Activated T-helper 1 cell treated with Interleukin-2 at 50 U/mL for 16 hours (primary cell): ENCODE data around the gene FBXL17.
"Not testable (repeated sequence)": the region's sequence is repeated elsewhere in the genome, so short reads cannot be mapped to it uniquely, and the experiment has no call there.

Experiments used
- DNase-seq: peaks from one replicate; pipeline ENCODE4 v3.0.0-alpha.2; 2020; ENCODE audit warnings: low read depth

FBXL17 gene

DNA sequence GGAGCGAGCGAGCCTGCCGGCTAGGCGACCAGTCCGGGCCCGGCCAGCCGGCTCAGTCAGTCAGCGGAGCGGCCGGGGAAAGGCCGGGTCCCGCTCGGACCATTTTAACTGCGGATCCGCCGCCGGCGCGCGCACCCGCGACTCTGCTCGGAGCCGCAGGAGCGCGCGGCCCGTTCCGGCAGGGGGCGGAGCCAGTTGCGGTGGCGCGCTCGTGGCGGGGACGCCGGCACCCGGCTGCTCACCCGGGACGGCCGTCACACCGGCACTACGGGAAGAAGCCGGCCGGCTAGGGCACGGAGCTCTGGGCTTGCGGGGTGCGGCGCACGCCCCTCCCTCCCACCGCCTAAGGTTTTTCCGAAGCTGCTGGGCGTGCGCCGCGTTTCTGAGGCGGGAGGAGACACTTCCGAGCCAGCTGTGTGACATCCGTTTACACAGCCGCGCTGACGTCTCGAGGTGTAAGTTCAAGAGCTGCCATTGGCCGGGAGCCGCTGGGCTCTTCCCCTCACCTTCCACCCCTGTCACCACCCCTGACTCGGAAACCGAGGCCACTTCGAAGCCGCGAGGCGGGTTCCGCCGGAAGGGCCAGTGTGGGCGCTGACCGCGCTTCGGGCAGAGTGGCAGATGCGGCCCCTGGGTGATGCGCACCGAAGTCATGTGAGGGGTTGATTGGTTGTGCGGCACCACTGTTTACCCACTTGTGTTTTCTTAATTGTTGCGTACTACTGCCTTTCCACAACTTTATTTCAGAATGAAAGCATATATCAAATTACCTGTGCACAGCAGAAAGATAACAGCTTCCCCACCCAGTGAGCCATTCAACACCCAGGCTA lies at the start of gene FBXL17:
TSS of gene FBXL17 (minus strand) at position 145 of the 830 bp plus-strand sequence.
- DNase-seq, result peak; percentile 84

DNA sequence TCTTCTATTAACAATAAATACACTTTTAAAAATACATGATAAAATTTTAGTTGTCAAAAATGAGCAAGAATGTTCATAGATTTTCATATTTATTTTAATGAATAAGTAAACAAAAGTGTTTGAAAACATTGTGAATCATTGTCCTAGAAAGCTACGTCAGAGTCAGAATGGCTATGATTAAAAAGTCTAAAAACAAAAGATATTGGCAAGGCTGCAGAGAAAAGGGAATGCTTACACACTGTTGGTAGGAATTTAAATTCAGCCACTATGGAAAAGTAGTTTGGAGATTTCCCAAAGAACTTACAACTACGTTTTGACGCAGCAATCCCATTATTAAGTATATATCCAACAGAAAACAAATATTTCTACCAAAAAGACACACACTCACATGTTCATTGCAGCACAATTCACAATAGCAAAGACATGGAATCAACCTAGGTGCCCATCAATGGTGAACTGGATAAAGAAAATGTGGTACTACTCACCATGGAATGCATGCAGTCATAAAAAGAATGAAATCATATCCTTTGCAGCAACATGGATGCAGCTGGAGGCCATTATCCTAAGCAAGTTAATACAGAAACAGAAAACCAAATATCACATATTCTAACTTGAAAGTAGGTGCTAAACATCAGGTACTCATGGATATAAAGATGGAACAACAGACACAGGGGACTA lies 49.2 kb upstream of the FBXL17 start:
- no peak for DNase-seq

DNA sequence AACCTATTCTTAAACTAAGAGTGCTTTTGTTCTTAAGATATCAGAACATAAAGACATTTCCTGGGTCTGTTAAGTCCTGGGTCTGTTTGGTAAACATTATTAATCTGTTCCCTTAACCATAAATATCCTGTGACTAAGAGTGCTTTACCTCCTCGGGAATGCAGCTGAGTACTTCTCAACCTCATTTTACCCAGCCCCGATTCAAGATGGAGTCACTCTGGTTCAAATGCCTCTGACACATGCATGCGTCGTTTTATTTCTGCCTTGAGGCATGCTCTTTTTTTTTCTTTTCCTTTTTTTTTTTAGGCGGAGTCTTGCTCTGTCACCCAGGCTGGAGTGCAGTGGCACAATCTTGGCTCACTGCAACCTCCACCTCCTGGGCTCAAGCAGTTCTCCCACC lies 39.8 kb upstream of the FBXL17 start:
- no peak for DNase-seq

DNA sequence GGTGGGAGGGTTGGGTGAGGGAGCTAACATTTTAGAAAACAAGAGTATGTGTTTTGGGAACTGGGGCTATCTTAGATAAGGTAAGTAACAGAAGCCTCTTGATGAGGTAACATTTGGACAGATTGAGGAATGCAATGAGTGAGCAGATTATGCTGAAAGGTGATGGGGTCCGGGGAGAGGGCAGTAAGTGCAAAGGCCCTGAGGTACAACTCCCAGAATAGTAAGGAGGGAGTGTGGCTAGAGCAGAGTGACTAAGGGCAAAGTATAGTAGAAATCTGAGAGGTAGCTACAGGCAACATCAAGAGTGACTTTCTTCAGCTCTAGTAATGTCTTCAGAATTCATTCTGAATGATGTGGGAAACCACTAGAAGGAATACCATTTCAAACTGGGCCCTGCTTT lies 38.9 kb upstream of the FBXL17 start:
- DNase-seq, result no peak

DNA sequence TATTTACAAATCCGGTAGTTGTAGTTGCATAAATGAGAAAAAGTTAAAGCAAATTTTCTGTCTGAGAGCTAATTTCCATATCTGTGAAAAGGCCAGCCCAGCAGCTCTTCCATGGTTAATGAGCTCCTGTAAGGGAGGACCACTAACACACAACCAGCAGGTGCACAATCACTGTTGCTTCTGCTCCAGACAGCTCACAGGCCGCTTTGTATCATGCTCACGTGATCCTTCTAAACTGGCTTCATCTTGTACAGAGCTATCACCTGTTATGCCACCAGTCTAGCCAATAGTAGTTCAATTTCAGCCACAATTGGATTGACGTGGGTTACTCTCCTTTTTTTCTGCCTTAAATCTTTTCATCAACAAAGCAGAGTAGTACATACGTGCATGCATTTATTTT lies 38.3 kb upstream of the FBXL17 start:
- DNase-seq, result no peak

DNA sequence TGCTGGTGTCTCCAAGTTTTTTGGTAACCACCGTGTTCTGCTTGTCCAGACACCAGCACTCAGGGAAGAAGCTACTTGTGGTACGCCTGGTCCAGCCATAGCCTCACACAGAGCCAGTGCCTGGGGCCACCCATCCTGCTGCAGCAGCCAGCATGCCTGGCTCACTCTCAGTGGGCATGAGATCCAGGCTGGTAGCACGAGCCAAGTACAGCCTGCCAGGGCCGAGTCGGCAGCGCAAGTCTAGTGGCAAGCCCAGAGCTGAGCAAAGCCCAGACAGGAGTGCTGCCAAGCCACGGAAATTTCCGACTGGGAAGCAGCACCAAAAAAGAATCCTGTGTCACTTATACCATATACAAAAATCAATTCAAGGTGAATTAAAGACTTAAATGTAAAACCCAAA lies 36.3 kb upstream of the FBXL17 start:
- DNase-seq, result no peak

DNA sequence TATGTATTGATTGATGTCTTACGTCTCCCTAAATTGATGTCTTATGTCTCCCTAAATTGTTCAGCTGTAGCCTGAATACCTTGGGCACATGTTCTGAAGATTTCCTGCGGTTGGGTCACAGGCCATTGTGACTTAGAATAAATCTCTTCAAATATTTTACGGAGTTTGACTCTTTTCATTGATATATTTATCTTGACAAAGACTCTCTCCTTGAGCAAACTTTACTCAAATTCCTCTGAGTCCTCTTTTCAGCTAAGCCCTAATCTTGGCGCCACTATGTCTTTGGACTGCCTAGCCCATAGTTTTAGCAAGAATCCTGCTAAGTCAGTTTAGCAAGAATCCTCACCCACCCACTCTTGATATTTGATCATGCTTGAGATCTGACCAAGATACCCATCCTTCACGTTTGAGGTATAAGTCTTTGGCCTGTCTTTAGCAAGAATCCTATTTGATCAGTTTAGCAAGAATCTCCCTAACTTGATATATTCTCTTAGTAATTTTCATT lies 35.3 kb upstream of the FBXL17 start:
- no peak for DNase-seq

DNA sequence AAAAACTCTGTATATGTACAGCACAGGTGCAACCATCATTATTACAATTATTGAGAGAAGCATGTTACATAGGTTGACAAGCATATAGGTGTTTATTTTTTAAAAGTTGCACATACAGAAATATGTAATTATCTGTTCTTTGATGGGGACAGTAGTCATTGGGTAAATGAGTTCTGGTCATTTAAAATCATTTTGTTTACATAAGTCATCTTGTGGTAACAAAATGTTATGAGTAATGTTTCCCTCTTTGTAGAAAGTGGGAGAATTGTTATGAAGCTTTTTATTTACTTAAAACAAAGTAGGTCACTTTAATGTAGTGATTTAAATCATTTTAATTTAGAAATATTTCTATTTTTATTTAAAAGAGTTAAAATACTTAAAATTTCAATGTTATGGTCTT lies 33.8 kb upstream of the FBXL17 start:
- no peak for DNase-seq

DNA sequence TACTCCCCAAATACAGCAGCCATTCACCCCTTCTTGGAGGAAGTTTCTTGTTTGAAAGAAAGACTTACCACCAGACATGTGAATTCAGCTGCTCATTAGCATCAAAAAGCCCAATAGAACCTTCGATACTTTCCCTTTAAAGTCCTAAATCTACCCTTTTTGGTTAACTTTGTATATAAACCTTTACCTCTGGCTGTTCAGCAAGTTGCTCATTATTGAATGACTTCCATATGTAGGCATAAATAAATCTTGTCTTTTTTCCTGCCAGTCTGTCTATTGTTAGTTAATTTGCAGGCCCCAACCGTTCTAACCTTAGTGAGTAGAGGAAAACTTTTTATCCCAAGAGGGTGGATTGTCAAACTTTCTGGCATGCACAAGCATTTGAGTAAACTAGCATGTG lies 27.9 kb upstream of the FBXL17 start:
- no peak for DNase-seq

DNA sequence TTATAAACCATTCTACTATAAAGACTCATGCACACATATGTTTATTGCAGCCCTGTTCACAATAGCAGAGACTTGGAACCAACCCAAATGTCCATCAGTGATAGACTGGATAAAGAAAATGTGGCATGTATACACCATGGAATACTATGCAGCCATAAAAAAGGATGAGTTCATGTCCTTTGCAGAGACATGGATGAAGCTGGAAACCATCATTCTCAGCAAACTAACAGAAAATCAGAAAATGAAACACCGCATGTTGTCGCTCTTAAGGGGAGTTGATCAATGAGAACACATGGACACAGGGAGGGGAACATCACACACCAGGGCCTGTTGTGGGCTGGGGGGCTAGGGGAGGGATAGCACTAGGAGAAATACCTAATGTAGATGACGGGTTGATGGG lies 23.3 kb upstream of the FBXL17 start:
- not testable (repeated sequence) for DNase-seq

DNA sequence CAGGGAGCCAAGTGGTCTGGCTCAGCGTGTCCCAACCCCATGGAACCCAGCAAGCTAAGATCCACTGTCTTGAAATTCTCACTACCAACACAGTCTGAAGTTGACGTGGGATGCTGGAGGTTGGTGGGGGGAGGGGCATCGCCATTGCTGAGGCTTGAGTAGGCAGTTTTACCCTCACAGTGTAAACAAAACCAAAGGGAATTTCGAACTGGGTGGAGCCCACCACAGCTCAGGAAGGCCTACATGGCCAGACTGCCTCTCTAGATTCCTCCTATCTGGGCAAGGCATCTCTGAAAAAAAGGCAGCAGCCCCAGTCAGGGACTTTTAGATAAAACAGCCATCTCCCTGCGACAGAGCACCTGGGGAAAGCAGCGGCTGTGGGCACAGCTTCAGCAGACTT lies 17.1 kb upstream of the FBXL17 start:
- DNase-seq, result no peak

DNA sequence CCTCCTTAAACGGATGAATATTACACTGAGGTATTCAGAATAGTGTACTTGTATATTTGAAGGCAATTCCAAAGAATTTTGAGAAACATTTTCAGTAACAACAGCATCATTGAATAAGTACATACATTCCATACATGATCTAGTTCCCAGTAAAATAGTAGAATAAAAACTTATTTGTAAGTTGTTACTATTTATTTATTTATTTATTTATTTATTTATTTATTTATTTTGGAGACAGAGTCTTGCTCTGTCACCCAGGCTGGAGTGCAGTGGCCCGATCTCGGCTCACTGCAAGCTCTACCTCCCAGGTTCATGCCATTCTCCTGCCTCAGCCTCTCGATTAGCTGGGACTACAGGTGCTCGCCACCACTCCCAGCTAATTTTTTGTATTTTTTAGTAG lies 14.9 kb upstream of the FBXL17 start:
- not testable (repeated sequence) for DNase-seq

DNA sequence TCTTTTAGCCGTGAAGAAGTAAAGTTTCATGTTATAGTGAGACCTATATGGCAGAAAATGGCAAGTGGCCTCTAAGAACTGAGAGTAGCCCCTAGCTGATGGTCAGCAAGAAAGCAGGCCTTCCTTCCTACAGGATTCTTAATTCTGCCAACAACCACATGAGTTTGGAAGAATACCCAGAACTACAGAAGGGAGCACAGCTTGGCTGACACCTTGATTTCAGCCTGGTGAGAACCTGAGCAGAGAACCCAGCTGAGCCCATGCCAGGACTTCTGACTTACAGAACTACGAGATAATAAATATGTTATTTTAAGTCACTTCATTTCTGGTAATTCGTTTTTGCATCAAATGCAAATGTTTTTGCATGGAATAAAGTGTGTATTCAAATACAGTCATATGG lies 5.9 kb upstream of the FBXL17 start:
- DNase-seq, result no peak

DNA sequence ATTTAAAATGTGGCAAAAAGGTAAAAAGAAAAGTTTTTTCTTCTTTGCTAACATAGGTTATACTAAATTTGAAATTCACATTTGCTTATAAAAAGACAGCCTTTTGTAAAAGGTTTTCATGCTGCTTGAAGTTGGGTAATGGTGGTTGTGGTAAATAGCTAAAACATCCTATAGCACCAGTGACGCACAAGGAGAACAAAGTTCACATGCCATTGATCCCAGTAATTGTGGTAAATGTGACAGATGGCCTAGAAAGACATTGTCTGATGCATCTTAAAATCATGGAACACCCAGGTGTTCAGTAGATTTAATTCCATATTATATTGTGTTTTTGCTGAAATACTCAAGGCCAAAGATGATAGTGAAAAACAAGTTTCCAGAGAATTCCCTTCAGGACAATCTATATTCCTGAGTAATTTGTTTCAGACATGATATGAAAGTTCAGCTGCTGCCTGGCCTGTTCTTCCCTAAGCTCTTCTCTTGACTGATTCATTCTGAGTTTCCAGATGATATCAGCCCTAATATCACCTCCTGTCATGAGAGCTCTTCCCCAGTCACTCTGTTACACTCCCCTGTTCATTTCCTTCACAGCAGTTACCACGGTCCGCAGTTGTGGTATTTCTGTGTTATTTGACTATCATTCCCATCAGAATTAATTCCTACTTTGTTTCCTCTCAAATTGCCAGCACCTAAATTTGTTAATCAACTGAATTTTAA lies 4.6 kb upstream of the FBXL17 start:
- DNase-seq, result no peak

DNA sequence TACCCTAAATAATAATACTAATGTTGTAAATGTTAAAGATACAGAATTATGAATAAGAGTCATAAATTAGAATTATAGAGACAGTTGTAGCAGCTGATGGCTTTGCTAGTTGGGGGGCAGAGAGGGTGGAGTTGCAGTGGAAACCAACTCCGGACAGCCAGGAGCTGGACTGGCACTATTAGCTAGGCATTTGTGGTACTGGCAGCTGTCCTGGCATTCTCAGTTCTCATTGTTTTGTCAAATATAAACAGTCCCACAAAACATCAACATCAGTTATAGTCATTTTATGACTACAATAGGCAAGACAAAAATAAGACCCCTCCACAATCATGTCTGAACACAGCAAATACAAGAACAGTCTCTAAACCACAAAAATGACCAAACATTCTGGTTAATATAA lies 2.8 kb upstream of the FBXL17 start:
- no peak for DNase-seq

DNA sequence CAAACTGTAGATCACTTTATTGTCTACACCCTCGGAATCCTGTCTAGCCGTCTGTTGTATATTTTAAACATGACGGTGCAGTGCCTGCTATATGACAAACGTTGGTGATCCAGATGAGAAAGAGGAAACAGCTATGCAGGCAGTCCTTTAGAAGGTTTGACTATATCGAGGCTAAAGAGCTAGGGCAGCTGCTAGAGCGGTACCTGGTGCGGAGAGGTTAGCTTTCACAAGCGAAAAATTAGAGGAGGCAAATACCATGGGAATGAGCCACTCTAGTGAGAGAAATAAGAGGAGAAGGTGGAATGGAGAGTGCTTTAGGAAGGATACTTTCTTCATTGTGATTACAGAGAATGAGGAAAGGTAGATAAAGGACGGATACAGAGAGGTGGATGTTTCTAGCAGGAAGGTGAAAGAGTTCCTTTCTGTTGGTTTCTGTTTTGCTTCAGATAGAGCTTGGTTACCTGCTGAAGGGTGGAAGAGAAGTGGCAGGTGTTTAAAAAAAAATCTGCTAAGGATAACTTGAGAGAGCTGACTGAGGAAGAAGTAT lies 959 bp upstream of the FBXL17 start:
- no peak for DNase-seq

DNA sequence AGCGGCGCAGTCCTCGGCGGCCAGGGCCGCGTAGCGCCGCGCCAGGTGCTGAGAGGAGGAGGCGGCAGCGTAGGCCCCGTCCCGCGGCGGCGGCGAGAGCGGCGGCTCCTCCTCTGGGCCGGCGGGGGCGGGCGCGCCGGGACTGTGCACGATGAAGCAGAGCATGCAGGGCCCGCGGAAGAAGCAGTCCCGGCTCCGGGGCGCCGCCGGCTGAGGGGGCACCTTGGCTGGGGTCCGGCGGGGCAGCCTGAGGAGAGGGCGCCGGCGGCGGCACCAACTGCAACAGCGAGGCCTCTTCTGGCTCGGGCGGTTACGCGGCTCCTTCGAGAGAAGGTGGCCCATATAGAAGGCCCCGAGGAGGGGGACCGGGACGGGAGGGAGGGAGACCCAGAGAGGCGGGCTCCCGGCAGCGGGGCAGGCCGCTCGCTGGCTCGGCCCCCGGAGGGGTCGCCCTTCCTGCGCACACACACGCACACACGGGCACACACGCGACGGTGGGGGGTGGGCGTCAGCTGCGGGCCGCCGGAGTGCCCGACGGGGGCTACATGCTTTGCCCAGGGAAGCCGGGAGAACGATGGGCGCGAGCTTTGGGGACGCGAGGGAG lies 446 bp downstream of the FBXL17 start:
- DNase-seq, result peak; percentile 76

DNA sequence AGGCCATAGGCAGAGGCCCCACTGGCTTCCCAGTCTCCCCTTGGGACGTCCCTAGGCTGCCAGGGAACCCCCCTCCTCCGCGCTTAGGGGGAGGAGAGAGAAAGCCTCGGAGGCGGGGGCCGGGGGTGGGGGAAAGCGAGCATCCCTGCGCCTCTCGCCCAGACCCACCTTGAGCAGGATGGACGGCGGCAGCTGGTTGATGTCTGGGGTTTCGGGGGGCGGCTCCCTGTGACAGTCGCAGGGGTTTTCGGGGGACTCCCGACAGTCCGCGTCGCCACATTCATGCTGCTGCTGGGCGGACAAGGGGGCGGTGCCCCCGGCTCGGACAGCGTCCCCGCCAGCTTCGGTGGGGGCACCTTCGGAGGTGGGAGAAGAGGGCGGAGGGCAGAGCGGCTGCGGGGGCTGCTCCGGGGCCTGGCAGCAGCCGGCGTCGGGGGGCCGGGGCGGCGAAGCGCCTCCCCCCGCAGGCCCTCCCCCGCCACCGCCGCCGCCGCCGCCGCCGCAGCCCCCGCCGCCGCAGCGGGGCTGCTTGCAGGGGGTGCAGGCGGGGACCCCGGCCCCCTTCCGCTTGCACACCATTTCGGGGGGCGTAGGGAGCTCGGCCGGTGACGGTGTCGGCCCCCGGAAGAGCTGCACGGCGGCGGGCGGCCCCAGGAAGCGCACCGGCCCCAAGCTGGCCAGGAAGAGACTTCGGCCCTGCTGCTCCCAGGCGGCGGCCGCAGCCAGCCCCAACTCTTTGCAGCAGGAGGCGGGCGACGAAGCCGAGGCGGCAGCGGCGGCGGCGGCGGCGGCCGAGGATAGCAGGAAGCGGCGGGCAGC lies 1.2 kb downstream of the FBXL17 start:
- peak; percentile 35 for DNase-seq

DNA sequence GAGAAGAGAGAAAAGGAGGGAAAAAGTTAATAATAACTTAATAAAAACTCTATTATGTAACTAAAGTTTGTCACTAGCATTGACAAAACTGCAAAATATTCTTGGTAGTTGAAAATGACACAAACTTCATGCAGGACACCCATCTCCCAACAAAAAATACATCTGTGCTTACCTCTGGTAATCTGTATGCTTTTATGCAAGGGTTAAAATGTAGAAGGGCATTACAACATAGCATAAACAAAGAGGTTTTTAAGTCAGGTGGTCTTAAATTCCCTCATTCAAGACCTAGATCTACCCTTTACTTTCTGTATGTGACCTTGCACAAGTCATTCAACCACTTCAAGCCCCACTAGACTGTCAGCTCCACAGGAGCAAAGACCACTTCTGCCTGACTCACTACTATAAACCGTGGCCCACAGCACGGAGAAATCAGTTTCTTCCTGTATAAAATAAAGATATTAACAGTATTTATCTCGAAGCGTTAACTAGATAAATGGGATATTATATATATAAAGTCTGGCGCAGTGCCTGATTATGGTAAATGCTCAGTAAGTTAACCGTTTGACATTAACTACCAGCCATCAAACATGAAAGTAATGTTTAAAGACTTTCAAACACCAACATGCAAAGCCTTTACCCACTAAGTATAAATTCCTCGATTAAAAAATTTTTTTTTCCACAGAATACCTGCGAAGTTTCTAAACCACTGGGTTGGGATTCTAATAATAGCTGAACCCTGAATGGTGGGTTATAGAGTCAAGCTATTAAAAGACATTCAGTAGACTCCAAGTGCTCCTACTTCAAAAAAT lies 2.0 kb downstream of the FBXL17 start:
- no peak for DNase-seq

DNA sequence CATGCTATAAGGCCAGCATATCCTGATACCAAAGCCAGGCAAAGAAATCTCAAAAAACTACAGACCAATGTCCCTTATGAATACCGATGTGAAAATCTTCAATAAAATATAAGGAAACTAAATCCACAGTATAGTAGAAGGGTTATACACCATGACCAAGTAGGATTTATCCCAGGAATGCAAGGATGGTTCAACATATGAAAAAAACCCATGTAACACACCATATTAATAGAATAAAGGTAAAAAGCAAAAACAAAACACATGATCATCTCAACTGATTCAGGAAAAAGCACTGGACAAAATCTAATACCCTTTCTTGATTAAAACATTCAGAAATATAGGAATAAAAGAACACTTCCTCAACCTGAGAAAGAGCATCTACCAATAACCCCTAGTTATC lies 6.1 kb downstream of the FBXL17 start:
- DNase-seq, result no peak
